Muscle of back (tissue), 11 donors: ENCODE results near the gene GOLGA8A. TPM values are rescaled to one million over a fixed set of nuclear protein-coding genes. Genes with fewer than 3 reads are reported as not detected.
"Not testable (repeated sequence)": the region's sequence is repeated elsewhere in the genome, so short reads cannot be mapped to it uniquely, and the experiment has no call there.

ENCODE experiments used
- DNase-seq, 3 donors: peaks; one replicate each; pipeline versions ENCODE4 v3.0.0 to v3.0.0-alpha.2; 2013
- polyA plus RNA-seq, 10 donors: library from polyadenylated mRNA; unstranded; fragments of 120-200 nt; gene quantifications; one replicate each; pipeline ENCODE4 v1.2.1, GENCODE V29; 2013; ENCODE audit not compliant: insufficient read length in 10 of 10

GOLGA8A gene
- polyA plus RNA-seq, 10 donors = 19.4 to 113 (median 51.8) TPM

DNA sequence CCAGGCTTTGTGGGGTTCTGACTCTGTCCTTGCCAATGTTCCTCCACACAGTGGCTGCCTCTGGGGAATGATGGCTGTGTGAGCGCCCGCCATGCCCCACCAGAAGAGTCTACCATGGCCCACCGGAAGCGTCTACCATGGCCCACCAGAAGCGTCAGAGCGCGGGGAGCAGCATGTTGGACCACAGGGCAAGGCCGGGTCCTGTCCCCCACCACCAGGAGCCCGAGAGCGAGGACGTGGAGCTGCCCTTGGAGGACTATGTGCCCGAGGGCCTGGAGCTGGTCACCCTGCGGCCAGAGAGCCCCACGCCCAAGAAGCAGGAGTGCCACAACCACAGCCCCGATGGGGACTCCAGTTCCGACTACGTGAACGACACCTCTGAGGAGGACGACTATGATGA, 28.1 kb downstream of the GOLGA8A start:
- DNase-seq = not testable (repeated sequence)

DNA sequence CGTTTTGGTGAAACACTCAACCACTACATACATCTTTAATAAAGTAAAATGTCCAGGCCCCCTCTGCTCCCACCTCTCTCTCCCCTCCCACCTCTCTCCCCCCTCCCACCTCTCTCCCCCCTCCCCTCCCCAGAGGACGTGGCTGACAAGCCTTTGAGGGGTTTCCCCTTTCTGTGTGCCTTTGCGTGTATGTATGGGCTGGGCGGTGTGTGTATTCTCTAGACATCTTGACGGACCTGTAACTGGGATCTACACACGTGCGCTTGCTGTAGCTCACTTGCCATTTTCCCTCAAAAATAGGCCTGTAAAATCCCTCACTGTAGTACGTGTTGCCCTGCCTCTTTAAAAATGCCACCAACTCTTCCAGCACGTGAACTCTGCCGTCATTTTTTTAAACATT, 28.6 kb downstream of the GOLGA8A start:
- not testable (repeated sequence) for DNase-seq

DNA sequence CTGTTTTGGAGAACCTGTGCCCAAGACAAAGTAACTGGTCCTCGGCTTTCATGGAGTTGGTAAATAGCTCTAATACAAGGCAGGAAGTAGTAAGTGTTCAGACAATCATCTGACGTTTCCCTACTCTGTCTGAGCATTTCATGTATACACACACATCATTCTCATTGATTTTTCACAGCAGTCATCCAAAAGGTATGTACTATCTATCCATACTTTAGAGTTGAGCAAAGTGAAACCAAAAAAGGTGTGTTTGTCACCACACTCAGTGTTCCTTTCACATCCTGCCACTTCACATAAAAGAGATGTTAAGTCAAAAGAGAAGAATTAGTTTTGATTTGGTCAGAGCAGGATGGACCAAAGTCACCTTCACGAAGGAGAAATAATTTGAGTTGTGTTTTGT, 33.7 kb downstream of the GOLGA8A start:
- not testable (repeated sequence) for DNase-seq

DNA sequence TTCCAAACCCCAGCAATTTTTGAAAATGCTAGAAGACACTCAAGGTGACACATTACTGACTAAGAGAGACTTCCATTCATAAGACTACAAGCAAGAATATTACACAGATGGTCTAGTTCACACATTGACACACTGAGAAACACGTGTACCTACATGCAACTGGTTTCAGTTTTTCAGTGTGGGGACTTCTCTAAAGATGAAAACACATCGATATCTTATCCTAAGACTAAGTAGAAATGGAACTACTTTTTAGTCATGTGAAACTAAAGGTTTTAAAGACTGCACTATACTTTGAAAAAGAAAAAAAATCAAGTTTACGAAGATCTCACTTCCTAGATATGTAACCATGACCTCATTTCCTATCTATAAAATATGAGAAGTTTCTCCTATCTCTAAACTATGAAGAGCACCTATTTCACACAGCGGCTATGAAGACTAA, 34.4 kb downstream of the GOLGA8A start:
- not testable (repeated sequence) for DNase-seq

DNA sequence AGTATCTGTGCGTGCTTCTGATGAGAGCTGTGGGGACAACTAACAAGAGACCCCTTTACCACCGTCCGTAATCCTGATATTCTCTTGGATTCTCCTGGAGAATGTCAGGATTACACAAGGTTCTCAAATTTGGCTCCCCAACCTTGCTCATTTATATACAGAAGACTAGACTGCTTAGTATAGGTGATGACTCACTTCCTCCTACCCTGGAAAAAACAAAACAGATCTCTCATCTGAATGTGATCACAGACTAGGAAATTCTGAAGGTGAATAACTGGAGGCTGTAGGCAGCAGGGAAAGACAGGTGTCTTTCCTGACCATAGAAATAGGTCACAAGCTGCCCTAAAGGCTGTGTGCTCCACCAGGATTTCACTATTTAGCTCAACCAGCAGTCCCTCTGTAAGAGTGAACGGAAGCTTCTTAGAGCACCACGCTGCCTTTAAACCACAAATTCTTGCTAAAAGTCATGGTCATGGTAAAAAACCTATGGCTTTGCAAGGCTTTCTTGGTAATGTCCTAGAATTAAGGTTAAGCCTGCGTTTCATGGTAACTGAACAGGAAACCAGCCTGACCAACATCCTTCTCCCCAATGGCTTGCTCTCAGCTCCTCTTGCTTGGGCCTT, 39.9 kb downstream of the GOLGA8A start:
- DNase-seq = not testable (repeated sequence)

DNA sequence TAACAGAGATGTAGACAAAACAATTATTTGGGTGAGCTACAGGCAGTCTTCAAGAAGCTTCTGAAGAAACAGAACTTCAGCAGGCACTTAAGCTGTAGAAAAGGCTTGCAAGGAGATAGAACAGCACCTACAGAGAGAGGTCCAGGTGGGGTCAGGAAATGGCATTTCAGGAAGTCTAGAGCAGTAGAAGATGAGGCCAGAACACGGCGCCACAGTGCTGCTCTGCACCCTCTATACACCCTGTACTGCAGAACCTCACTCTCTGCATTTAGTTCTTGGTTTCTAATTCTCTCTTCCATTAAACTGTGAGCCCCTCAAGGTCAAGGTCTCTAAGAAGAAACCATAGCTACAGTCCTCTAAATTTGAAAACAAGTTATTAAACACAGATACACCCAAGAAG, 44.6 kb downstream of the GOLGA8A start:
- DNase-seq = not testable (repeated sequence)

DNA sequence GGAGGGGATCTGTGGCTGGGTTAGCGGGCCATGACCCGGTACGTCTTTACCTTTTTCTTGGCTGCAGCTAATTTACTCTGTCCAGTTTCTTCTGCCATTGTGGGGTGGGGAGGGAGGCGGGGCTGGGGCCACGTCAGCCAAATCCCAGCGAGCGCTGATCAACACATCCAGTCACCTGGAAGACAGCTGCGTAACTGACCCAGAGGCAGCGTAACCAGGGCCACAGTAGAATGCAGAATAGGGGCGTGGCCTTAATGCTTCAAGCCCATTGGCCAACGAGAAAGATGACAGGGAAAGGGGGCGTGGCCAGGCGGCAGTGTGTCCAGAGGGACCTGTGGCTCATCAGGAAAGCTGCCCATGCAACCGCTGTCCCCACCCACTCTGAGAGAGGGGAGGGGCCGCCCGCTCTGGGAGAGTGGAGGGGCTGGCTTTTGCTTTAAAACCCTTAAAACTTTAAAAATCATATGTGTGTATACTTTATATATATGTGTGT, 48.0 kb downstream of the GOLGA8A start:
- DNase-seq = not testable (repeated sequence)

Other genes with a start within 250 kb of the GOLGA8A start
- 100 to 1,000 TPM in 5 of 10 donors, 10 to 100 TPM in 5; 59.8 to 146 (median 97.4) TPM for gene KATNBL1, start 227.7 kb downstream of the GOLGA8A start, polyA plus RNA-seq
- gene EMC4, start 212.8 kb downstream of the GOLGA8A start, polyA plus RNA-seq = 10 to 100 TPM; 70.8 to 86.8 (median 79.4) TPM
- 10 to 100 TPM; 11.8 to 25.1 (median 17.8) TPM for gene SLC12A6, start 100.0 kb downstream of the GOLGA8A start, polyA plus RNA-seq
- gene NOP10, start 94.7 kb downstream of the GOLGA8A start, polyA plus RNA-seq = 100 to 1,000 TPM in 6 of 10 donors, 10 to 100 TPM in 4; 85.2 to 113 (median 101) TPM
- gene NUTM1, start 94.5 kb downstream of the GOLGA8A start, polyA plus RNA-seq = under 1 TPM in 3 of 10 donors, not detected in 7; 0.03 to 0.07 (median 0.05) TPM
- gene LPCAT4, start 70.6 kb downstream of the GOLGA8A start, polyA plus RNA-seq = 10 to 100 TPM; 25.2 to 43.3 (median 29.4) TPM
- 10 to 100 TPM in 9 of 10 donors, 1 to 10 TPM in 1; 8.0 to 75.8 (median 32.0) TPM for gene GOLGA8B, start 145.8 kb upstream of the GOLGA8A start, polyA plus RNA-seq